K562 (cell line): ENCODE data around the gene PPOX. TPM values are rescaled to one million over a fixed set of nuclear protein-coding genes. Genes with fewer than 3 reads are reported as not detected.

Source experiments
- BRD9 ChIP-seq: fragments of 450-650 bp; IDR thresholded peaks from 2 replicates; pipeline ENCODE4 v1.6.1; 2018; ENCODE audit warnings: low read depth; ENCODE audit not compliant: partially characterized antibody
- KDM5B ChIP-seq: fragments of 200-600 bp; sonication (generic); IDR thresholded peaks from 2 replicates; pipeline ENCODE4 v1.6.1; 2012; ENCODE audit warnings: low read depth, mild to moderate bottlenecking, moderate library complexity, low read length, control low read depth, inconsistent platforms; ENCODE audit not compliant: insufficient replicate concordance
- NCOA2 ChIP-seq, 2 experiments: fragments of 450-650 bp; IDR thresholded peaks; 2 replicates each; pipeline ENCODE4 v1.6.1; 2018; ENCODE audit warnings: mild to moderate bottlenecking in 2 of 2, moderate library complexity in 1 of 2; ENCODE audit not compliant: partially characterized antibody in 2 of 2
- NFRKB ChIP-seq: fragments of 450-650 bp; IDR thresholded peaks from 2 replicates; pipeline ENCODE4 v1.6.1; 2016; ENCODE audit warnings: low read depth
- RAD51 ChIP-seq: fragments of 450-650 bp; IDR thresholded peaks from 2 replicates; pipeline ENCODE4 v1.7.1; 2016; ENCODE audit warnings: low read depth, mild to moderate bottlenecking, borderline replicate concordance
- RBM17 ChIP-seq: fragments of 200-400 bp; formaldehyde crosslinking; IDR thresholded peaks from 2 replicates; pipeline ENCODE4 v1.6.1; 2017; ENCODE audit warnings: low read depth, mild to moderate bottlenecking, low read length, borderline replicate concordance
- RFX1 ChIP-seq: fragments of 450-650 bp; IDR thresholded peaks from 2 replicates; pipeline ENCODE4 v1.6.1; 2016; ENCODE audit warnings: mild to moderate bottlenecking, moderate library complexity
- SLC30A9 ChIP-seq: fragments of 250-450 bp; sonication (Bioruptor Pico); IDR thresholded peaks from 2 replicates; pipeline ENCODE4 v1.8.0; 2022; ENCODE audit warnings: mild to moderate bottlenecking, moderate library complexity
- SNAPC5 ChIP-seq: fragments of 250-450 bp; sonication (Bioruptor Pico); IDR thresholded peaks from 2 replicates; pipeline ENCODE4 v1.8.0; 2021; ENCODE audit warnings: moderate library complexity, mild to moderate bottlenecking, inconsistent platforms
- SREBF2 ChIP-seq: sonication (generic); formaldehyde crosslinking; IDR thresholded peaks from 2 replicates; pipeline ENCODE4 v1.4.0; 2020; ENCODE audit warnings: mild to moderate bottlenecking, missing genetic modification reagents
- STAT5B ChIP-seq: fragments of 250-450 bp; sonication (Bioruptor Pico); IDR thresholded peaks from 2 replicates; pipeline ENCODE4 v1.8.0; 2021; ENCODE audit warnings: mild to moderate bottlenecking, inconsistent platforms
- U2AF2 ChIP-seq: fragments of 200-400 bp; formaldehyde crosslinking; optimal IDR thresholded peaks from 2 replicates; pipeline ENCODE3; 2017; ENCODE audit warnings: low read depth, mild to moderate bottlenecking, low read length
- ZZZ3 ChIP-seq: fragments of 450-650 bp; IDR thresholded peaks from 2 replicates; pipeline ENCODE4 v1.6.1; 2016; ENCODE audit warnings: antibody characterized with exemption, mild to moderate bottlenecking, moderate library complexity
- polyA plus RNA-seq, 8 experiments: library from polyadenylated mRNA; depleted of rRNA in 4 of 8; stranded (reverse) in 5 of 8; unstranded in 3 of 8; fragments of >200 nt; fragmentation: Nextera tagmentation in 2 of 8; fragmentation: Illumina TruSeq in 1 of 8; extraction: Ambion mirVana in 2 of 8; extraction: Trizol in 1 of 8; gene quantifications; 2 replicates each; pipeline versions ENCODE4 v1.2.1 to v1.2.3, GENCODE V29; 2011 to 2014; ENCODE audit warnings: inconsistent platforms in 1 of 8, missing spikeins in 1 of 8
- total RNA-seq, 7 experiments: library from RNA; depleted of rRNA in 6 of 7; stranded (reverse); fragments of >200 nt in 6 of 7; fragmentation: Illumina TruSeq in 2 of 7; extraction: Trizol in 2 of 7; gene quantifications; 2 replicates each; pipeline versions ENCODE4 v1.2.1 to v1.2.3, GENCODE V29; 2011 to 2021; ENCODE audit warnings: low replicate concordance in 1 of 7
- TF ChIP-seq, protein P1 (sequence below): fragments of 450-650 bp; IDR thresholded peaks from 2 replicates; pipeline ENCODE4 v1.6.1; 2017; ENCODE audit warnings: antibody characterized with exemption
- TF ChIP-seq, protein P2 (sequence below): sonication (generic); IDR thresholded peaks from 2 replicates; pipeline ENCODE4 v1.6.1; 2016

Gene PPOX
- total and polyA plus RNA-seq, 9 of the 15 experiments (the other 6 are each of a cell fraction or from before 2014, with no cell fraction given): 17.0 to 57.1 (median 38.9) TPM

- TF ChIP-seq RBM17 (no peak), STAT5B (CRISPR knock-in tag) (no peak), SNAPC5 (no peak), ZZZ3 (no peak), SLC30A9 (CRISPR knock-in tag) (no peak), RFX1 (no peak), NFRKB (peak; percentile 61), RAD51 (0 out of 2 replicates have a peak, but pooled peaks have one; percentile 20), BRD9 (peak; percentile 96), KDM5B (peak; percentile 96), SREBF2 (0 out of 2 replicates have a peak, but pooled peaks have one; percentile 75), U2AF2 (no peak), NCOA2 (IDR thresholded peaks at IDR 0.05; ENCODE audit: partially characterized antibody in 2 of 2) (no peak)
- TF ChIP-seq, protein P1, sequence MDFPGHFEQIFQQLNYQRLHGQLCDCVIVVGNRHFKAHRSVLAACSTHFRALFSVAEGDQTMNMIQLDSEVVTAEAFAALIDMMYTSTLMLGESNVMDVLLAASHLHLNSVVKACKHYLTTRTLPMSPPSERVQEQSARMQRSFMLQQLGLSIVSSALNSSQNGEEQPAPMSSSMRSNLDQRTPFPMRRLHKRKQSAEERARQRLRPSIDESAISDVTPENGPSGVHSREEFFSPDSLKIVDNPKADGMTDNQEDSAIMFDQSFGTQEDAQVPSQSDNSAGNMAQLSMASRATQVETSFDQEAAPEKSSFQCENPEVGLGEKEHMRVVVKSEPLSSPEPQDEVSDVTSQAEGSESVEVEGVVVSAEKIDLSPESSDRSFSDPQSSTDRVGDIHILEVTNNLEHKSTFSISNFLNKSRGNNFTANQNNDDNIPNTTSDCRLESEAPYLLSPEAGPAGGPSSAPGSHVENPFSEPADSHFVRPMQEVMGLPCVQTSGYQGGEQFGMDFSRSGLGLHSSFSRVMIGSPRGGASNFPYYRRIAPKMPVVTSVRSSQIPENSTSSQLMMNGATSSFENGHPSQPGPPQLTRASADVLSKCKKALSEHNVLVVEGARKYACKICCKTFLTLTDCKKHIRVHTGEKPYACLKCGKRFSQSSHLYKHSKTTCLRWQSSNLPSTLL: no peak
- TF ChIP-seq, protein P2, sequence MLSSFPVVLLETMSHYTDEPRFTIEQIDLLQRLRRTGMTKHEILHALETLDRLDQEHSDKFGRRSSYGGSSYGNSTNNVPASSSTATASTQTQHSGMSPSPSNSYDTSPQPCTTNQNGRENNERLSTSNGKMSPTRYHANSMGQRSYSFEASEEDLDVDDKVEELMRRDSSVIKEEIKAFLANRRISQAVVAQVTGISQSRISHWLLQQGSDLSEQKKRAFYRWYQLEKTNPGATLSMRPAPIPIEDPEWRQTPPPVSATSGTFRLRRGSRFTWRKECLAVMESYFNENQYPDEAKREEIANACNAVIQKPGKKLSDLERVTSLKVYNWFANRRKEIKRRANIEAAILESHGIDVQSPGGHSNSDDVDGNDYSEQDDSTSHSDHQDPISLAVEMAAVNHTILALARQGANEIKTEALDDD: peak; percentile 90
These were observed 11.1 kb downstream of the PPOX start, which contains the start of gene B4GALT3 (continued) for GRCh38 chr1:161177112-161177935.
